ENCODE results near the gene CYGB.

The CYGB gene

DNA sequence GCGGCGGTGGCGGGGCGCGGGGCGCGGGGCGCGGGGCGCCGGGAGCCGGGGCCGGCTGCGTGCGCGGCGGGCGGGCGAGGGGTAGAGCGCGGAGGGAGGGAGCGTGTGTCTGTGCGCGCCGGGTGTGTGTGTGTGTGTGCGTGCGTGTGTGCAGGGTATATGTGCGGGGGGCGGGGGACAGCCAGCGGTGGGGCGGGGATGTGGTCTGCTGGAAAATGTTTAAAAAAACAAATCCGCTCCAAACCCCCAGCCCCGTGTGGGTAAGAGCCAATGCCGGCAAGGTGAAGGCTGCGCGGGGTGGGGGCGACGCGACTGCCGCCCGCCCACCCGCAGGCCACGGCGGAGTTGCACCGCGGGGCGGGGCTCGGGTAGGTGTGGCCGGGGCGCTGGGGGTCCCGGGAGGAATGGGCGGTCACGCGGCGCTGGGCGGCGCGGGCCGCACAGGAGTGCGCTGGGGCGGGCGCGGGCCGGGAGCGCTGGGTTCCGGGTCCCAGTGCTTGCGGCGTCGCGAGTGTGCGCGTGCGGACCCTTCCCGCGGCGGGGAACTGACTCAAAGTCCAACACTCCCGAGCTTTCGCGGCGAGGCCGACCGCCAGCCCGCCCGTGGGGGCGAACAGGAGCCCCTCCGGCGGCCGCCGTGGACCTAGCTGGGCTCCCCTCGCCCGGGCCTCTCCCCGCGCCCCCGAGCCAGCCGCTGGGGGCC lies at the start of gene CYGB:
TSS of gene CYGB (minus strand) at position 132 of the 703 bp plus-strand sequence. CDS start 167 bp downstream, outside the sequence.
- DNase-seq (ENCODE audit: low read depth in 3 of 3, low spot score in 1 of 3): no peak

DNA sequence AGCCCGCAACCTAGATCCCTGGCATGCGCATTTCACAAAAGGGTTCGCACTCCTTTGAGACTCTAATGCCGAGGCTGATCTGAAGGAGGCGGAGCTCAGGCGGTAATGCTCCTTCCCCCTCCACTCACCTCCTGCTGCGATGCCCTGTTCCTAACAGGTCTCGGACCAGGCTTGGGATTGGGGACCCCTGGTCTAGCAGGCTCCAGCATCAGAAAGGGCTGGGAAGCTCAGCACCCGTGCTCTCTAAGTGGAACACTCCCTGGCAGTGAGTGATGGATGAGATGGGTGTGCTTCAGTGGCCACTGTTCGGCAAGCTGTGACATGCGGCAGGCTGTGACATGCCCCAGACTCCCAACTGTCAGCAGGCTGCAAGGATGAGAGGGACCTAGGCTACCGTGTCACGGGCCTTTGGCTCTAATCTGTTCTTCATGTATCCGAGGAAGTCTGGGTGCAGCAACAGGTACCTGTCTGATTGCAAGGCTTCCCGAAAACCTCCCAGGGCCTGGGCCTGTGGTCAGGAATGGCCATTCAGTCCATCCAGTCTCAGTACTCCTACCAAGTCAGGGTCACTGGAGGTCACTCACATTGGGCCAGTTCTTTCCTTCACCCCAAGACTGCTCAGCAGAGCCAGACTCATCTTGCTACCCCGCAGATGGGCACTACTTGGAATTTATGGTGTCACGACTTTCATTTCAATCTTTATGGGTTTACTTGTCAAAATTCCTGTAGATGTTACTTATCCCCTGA lies 49.4 kb upstream of the CYGB start:
- no peak for DNase-seq (ENCODE audit: low read depth in 3 of 3, low spot score in 1 of 3)

DNA sequence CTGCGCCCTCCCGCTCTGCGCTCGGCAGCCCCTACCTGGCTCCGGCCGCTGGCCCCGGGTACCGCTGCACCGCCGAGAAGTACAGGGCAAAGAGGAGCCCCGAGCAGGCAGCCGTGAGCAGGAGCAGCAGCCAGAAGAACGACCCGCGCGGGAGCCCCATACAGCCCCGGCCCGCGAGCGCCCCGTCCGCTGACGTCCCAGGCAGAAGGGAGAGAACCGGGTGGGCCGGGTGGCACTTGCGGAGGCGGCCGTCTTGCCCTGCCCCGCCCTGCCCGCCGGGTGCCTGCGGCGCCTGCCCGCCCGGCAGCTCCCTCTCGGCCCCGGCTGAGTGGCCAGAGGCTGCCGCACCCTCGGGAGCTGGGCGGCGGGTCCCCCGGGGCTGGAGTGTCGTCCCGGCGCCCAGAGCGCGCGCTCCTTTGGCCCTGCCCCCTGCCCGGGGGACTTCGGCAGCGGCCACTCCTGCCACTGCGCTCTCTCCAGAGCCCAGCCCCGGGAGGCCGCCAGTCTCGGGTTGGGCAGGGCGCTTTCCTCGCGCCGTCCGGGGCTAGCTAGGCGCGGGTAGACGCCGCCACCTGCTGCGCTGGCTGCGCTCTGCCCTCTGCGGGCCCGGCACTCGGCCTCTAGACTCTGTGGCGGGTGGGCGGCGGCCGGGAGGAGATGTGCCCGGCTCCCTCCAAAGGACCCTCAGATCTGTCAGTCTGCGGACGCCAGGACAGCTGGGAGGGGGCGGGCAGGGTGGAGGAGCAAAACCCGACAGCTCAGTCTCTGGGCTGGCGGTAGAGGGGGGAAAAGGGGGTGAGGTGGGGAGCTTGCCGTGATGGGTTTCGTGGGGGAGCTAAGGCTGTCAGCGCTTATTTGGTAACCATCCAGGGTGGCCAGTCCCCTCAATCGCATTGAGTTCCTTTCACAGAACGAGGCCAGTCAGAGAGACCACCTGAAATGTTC lies 48.4 kb upstream of the CYGB start, which contains the start of gene ST6GALNAC2:
TSS of gene ST6GALNAC2 (minus strand) at position 212 of the 945 bp plus-strand sequence. CDS start at position 160, 52 bp downstream.
- DNase-seq (ENCODE audit: low read depth in 3 of 3, low spot score in 1 of 3): no peak

DNA sequence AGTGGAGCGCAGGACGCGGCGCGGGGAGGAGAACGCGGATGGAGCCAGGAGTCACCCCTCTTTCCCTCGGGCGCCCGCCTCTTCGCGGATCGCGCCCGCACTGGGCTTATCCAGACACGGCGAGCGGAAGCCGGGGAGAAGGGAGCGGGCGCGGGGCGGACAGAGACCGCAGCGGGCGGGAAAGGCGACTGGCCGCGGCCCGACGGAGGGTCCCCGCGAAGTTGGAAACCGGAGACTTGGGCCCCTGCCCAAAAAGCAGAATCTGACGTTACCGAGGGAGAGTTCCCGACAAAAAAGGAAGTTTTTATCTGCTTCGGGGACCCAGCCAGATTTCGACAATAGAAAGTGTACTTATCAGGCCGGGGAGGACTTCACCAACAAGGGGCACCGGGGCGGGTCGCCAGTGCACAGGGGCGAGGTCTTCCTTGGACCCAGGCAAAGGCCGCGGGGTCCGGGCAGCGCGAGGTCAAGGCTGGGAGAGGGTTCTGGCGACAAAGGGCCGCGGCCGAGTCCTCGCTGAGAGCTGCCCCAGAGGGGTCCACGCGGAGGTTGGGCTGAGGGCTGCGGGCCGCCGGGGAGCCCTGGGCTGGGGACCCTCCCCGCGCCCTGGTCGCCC lies 47.6 kb upstream of the CYGB start:
- DNase-seq (ENCODE audit: low read depth in 3 of 3, low spot score in 1 of 3): no peak

DNA sequence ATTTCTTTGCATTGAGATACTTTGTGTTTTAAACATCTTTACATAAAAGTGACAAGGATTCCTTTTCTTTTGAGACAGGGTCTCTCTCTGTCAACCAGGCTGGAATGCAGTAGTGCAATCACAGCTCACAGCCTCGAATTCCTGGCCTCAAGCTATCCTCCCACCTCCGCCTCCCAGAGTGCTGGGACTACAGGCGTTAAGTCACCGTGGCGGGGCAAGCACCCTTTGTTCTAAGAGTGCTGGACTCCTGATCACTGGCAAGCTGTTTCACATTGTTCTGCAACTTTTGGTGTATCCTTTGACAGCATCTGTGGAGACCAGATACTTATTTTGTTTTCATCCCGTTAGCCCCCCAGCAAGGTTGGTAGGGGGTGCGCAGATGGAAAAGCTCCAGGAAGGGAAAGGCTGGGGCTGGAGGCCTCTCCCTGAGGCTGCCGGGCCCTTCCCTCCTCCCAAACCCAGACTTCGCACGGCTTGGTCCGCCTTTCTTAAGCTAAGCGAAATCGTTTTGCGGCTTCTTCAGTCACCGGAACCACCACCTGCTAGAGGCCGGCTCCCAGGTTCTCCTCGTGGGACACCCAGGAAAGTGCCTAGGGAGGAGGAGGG lies 47.0 kb upstream of the CYGB start:
- no peak for DNase-seq (ENCODE audit: low read depth in 3 of 3, low spot score in 1 of 3)

DNA sequence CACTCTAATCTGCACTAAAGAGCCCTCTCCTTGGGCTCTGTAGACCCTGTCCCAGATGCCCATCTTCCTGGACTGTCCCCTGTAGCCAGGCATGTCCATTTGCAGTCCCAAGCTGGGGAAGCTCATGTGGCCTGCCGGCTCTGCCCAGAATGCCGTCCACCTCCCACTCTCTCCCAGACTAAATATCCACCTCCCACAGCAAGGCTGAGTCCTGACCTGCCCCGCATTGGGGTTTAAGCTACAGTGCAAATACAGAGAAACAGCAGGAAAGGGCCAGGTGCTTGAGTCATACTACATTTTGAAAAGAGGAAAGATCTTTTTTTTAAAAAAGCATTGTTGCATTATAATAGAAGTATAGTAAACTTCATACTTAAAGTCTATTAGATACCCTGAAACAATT lies 45.2 kb upstream of the CYGB start:
- no peak for DNase-seq (ENCODE audit: low read depth in 3 of 3, low spot score in 1 of 3)

DNA sequence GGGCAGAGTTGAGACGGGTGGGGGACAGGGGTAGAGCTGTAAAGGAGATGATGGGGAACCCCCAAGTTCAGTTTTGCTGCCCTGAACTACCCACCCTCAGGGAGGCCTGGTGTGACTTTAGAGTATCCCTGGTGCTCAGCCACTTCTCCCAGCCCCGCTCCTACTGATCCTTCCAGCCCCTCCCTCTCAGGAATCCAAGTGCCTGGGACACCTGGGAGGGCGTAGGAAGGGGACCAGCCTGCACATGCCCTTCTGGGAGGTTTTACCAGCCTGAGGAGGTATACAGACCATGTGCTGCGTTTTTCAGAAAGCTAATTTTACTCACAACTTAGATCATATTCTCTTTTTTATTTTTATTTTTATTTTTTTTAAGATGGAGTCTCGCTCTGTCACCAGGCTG lies 44.0 kb upstream of the CYGB start:
- no peak for DNase-seq (ENCODE audit: low read depth in 3 of 3, low spot score in 1 of 3)

DNA sequence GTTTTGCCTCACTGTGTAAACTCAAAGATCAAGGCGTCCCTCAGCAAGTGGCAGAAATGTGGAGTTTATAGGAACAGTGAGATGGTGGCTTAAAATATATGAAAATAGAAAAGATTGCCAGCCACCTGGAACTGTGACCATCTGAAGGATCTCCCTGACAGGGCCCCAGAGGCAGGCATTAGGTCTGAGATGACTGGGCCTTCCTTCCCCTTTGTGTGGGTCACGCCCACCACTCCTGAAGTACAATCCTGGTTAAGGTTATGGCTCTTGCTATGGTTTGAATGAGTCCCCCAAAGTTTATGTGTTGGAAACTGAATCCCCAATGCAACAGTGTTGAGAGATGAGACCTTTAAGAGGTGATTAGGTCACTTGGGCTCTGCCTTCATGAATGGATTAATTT lies 41.8 kb upstream of the CYGB start:
- no peak for DNase-seq (ENCODE audit: low read depth in 3 of 3, low spot score in 1 of 3)

DNA sequence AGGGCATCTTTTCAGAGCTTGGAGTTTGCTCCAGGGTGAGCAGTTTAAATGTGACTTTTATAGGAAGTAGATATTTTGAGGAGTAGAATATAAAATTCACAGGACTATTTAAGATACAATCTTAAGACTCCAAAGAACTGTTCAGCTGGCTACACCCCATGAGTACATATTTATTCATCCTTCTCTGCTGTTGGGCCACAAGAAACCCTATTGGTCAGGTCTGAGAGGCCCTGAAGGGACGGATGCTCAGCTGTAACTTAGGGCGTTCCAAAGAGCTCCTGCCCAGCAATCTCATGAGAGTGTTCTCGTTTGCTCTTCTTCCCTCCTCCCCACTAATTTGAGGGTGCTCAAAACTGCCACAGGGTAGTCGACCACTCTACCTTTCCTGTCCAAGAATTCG lies 40.9 kb upstream of the CYGB start:
- no peak for DNase-seq (ENCODE audit: low read depth in 3 of 3, low spot score in 1 of 3)

DNA sequence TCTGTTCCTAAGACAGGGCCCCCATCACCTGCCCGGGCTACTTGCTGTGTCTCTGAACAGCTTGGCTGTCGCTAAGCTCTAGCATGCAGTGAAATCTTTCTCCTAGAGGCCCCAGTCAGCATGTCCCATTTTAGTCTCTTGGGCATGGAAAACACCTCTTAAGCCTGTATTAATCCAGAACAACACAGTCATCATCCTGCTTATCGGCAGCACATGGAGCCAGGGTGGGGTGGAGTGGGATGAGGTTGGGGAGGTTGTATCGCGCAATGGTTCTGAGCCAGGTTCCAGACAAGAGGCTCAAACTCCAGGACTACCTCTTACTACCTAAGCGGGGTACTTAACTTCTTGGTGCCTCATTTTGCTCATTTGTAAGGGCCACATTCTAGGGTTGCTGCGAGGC lies 40.4 kb upstream of the CYGB start:
- DNase-seq (ENCODE audit: low read depth in 3 of 3, low spot score in 1 of 3): no peak

DNA sequence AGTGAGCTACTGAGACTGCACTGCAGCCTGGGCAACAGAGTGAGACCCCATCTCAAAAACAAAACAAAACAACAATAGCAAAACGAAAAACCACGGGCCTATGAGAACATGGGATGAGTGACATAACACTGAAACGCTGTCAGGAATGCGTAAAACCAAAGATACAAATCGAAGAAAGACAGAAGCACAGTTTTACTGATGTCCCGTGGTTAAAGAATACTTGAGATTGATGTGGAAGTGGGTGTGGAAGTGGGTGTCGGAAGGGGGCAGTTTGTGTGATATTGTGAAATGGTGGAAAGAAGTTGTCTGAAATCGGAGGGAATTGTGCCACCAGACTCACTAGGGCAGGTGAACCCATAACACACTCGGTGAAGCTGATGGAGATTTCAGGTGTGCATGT lies 38.7 kb upstream of the CYGB start:
- no peak for DNase-seq (ENCODE audit: low read depth in 3 of 3, low spot score in 1 of 3)

DNA sequence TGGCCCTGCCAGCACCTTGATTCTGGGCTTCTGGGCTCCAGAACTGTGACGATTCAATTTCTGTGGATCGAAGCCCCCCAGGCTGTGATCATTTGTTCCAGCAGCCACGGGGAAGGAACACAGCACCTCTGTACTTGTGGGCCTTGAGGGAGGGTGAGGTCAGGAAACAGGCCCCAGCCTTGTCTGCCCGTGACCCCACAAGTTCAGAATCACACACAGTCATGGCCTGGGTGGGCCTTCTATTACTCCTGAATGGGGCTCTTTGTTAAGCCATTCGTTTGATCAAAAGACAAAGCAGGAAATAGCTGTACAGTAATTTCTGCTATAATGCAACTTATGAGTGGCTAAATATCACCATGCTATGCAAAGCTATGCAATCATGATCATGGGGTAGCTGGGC lies 38.1 kb upstream of the CYGB start:
- no peak for DNase-seq (ENCODE audit: low read depth in 3 of 3, low spot score in 1 of 3)

DNA sequence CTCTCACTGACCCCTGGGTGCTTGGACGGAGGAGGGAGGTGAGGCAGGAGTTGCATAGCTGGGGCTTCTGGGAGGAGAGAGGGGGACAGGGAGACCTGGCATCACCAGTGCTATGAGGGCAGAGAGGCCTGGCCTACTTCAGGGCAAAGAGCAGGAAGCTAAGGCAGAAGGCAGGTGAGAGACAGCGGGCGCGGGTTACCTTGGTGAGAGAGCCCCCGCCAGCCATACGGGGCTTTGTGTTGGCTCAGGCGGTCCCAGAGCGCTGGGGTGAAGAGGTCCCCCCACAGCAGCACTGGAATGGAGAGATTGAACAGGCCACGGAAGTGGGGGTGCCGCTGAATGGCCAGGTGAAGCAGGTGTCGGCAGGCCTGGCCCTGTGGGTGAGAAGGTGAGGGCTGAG lies 36.7 kb upstream of the CYGB start:
- no peak for DNase-seq (ENCODE audit: low read depth in 3 of 3, low spot score in 1 of 3)

DNA sequence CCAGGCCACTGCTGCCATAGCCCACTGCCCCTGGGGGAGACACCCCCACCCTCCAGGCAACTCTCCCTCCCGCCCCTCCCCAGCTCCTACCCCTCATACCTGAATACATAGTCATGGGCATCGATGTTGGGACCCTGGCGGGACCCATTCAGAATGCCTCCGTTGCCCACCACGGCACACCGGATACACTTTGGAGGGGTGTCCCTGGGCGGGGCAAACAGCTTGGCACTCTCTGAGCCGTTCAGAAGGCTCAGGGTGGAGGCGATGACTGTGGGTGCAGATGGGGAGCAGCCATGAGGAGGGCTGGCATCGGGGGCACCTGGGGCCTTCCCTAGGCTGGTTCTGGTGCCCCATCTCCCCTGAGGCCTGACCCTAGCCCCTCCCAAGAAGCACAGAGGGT lies 35.6 kb upstream of the CYGB start:
- DNase-seq (ENCODE audit: low read depth in 3 of 3, low spot score in 1 of 3): no peak

DNA sequence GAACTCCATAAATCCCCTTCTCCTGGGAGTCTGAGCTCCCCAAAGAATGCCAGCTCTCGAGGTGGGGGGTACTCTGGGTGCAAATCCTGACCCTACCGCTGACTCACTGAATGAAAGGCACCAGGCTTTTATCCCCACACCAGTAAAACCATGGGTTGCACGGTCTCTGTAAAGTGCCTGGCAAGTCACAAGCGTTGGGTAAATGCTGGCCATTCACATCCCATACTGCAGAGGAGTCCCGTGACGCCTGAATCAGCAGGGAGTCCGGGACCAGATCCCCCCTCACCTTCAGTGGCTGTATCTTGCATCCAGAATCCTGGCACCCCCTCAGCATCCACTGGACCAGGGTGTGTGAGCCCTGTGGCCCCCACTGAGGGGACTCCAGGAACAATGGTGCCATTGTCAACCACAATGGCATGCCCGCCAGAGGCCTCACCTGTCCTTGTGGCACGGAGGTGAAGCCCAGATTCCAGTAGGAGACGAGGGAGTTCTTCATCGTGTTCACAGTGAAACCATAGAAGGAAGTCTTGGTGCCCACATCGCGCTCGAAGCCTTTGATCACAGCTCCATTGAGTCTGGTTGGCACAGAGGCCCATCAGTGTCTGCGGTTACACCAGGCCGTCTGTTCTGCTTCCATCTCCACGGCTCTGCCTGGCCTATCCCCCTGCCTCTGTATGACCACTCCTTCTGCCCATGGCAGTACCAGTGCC lies 34.8 kb upstream of the CYGB start:
- no peak for DNase-seq (ENCODE audit: low read depth in 3 of 3, low spot score in 1 of 3)

DNA sequence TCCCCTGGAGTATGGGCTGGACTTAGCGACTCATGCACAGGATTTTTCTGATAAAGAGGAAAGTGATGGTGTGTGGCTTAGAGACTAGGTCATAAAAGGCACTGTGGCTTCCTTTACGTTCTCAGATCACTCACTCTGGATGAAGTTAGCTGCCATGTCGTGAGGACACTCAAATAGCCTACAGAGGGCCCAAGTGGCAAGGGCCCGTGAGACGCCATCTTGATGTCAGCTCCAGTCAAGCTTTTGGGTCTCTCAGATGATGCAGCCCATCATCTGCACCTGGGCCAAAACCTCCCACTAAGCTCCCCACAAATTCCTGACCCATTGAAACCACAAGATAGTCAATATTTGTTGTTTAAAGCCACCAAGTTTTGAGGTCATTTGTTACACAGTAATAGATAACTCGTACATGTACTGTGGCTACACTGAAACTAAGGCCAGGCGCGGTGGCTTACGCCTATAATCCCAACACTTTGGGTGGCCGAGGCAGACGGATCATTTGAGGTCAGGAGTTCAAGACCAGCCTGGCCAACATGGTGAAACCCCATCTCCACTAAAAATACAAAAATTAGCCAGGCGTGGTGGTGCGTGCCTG lies 33.5 kb upstream of the CYGB start:
- no peak for DNase-seq (ENCODE audit: low read depth in 3 of 3, low spot score in 1 of 3)

DNA sequence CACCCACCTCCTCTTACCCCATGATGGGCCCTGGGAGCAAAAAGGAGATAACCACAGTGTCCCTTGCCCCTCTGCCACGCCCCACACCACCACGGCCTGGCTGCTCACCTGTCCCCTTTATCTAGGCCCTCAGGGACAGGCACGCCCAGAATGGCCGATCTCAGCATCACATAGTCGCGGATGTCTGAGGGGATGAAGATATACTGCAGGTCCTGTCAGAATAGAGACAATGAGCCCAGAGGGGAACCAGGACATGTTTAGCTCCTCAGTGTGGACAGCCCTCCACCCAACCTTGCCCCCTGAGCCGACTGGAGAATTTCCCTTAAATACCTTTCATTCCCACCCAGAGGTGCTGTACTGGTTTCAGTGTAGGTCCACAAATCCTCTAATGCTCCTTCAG lies 32.9 kb upstream of the CYGB start:
- no peak for DNase-seq (ENCODE audit: low read depth in 3 of 3, low spot score in 1 of 3)

DNA sequence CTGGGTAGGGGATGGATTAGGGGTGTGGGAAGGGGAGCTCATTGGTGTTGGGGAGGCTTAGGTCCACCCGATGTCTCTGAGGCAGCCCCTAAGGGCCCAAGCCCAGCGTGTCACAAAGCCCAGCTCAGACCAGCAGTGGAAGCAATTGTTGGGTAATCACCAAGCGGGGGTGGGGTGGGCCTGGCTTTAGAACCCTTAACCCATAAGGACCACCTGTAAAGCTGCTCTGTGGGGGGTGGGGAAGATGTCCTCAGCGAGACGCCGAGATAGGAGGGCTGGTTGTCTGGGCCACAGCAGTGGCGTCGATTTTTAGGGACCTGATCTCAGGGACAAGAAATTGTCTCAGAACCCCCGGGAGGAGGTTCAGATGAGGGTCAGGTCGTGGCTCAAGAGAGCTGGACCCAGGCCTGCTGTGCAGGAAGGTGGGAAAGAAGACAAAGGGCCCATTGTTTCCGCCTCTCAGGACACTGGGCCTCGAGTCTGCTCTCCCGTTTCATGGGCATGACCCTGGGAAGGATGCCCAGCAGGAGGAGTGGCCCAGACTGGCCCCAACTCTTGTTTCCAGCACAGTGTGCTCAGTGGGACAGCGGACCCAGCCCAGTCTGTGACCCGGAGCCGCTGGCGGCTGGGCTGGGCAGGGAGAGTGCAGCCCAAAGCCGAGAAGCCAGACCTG lies 32.2 kb upstream of the CYGB start:
- no peak for DNase-seq (ENCODE audit: low read depth in 3 of 3, low spot score in 1 of 3)

DNA sequence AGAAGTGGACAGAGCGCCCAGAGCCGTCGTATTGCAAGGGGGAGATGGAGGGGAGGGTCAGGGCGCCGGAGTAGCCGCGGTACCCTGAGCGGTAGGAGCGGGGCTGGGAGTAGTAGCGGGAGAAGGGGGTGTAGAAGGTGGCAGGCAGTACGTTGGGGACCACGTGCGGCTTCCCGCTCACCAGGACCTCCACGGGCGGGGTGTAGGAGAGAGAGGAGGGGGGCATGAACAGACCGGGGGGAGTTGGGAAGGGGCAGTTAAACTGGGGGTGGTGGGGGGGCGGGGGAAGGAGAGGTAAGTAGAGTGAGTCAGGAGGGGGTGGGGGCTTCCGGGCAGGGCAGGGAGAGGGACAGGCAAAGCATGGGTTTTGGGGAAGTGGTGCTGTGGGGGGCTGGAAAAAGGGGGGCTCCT lies 31.3 kb upstream of the CYGB start:
- no peak for DNase-seq (ENCODE audit: low read depth in 3 of 3, low spot score in 1 of 3)

Measured in stimulated activated CD4-positive, alpha-beta T cell treated with anti-CD3 and anti-CD28 coated beads, TNF-alpha, amount 100 ng/mL, for 1 hour (primary cell).